SU-DHL-6 (cell line): Measurements from ENCODE around the gene RNF130.

Experiments
- EZH2phosphoT487 ChIP-seq: fragments of 200-600 bp; sonication (generic), shearing (Covaris generic); conservative IDR thresholded peaks from 2 replicates; pipeline ENCODE4 v1.6.1; 2018; ENCODE audit warnings: mild to moderate bottlenecking, antibody characterized with exemption, low read length, moderate library complexity, mixed read lengths
- TF ChIP-seq, protein P1 (sequence below): fragments of 200-600 bp; sonication (generic); IDR thresholded peaks from one replicate; pipeline ENCODE4 v1.5.1; 2017; ENCODE audit warnings: antibody characterized with exemption, mild to moderate bottlenecking, low read length, moderate library complexity; ENCODE audit not compliant: insufficient read depth, poor library complexity, severe bottlenecking

DNA sequence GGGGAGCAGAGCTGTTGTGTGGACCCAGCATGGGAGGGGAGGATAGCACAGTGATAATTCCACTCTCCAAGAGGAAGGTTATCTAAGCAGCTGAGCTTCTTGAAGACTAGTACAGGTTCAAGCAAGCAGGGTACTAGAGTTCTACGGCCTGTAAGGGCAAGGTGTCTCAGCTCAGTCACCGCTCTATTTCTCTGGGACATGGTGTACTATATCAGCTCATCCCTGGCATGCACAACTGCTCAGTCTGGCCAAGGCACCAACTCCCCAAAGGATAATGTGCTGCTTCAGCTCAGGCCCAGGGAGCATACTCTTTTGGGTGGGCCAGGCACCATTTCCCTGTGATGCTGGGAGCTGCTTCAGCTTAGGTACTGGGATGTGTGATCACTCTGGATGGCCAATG, 69.8 kb downstream of the RNF130 start:
- TF ChIP-seq, protein P1, sequence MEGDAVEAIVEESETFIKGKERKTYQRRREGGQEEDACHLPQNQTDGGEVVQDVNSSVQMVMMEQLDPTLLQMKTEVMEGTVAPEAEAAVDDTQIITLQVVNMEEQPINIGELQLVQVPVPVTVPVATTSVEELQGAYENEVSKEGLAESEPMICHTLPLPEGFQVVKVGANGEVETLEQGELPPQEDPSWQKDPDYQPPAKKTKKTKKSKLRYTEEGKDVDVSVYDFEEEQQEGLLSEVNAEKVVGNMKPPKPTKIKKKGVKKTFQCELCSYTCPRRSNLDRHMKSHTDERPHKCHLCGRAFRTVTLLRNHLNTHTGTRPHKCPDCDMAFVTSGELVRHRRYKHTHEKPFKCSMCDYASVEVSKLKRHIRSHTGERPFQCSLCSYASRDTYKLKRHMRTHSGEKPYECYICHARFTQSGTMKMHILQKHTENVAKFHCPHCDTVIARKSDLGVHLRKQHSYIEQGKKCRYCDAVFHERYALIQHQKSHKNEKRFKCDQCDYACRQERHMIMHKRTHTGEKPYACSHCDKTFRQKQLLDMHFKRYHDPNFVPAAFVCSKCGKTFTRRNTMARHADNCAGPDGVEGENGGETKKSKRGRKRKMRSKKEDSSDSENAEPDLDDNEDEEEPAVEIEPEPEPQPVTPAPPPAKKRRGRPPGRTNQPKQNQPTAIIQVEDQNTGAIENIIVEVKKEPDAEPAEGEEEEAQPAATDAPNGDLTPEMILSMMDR: no peak
- no peak for TF ChIP-seq EZH2phosphoT487
